Vagina (tissue), 2 donors: Measurements from ENCODE around the gene ZNF438.

Source experiments
- POLR2A ChIP-seq, 2 donors: fragments of 450-650 bp; IDR thresholded peaks; one replicate each; pipeline ENCODE4 v1.6.1; 2017; ENCODE audit warnings: antibody characterized with exemption in 2 of 2, mild to moderate bottlenecking in 2 of 2, moderate library complexity in 2 of 2
- POLR2AphosphoS5 ChIP-seq, 2 donors: sonication (generic); formaldehyde crosslinking; IDR thresholded peaks; one replicate each; pipeline ENCODE4 v1.9.0; 2017; ENCODE audit warnings: antibody characterized with exemption in 2 of 2, mild to moderate bottlenecking in 2 of 2, low read depth in 1 of 2; ENCODE audit not compliant: insufficient read depth in 1 of 2
- TF ChIP-seq, protein P1 (sequence below), 3 experiments: fragments of 450-650 bp in 2 of 3; fragments of 200-600 bp in 1 of 3; sonication (generic) in 1 of 3; IDR thresholded peaks; one replicate each; pipeline ENCODE4 v1.5.1; 2017 to 2019; ENCODE audit warnings: antibody characterized with exemption in 3 of 3, mild to moderate bottlenecking in 2 of 3, moderate library complexity in 2 of 3

DNA sequence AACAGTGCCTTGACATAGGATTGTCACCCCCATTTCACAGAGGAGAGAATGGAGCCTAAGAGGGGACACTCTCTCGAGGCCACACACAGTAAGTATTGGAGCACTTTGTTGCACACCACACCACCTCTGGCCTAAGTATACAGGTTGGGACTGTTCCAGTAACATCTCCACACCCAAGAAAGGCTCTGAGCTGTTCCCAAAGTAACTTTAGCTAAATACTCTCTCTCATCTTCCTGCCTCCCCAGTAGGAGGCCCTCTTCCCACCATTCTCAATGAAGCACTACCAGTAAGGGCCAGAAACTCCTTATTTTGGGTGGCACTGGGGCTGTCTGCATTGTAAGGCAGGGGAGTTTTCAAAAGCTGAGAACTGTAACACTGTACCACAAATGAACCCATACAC lies 189.5 kb downstream of the ZNF438 start:
- TF ChIP-seq POLR2AphosphoS5 (IDR thresholded peaks at IDR 0.05; ENCODE audit: insufficient read depth in 1 of 2, low read depth in 1 of 2) (no peak), POLR2A (IDR thresholded peaks at IDR 0.05) (no peak)
- TF ChIP-seq, protein P1, sequence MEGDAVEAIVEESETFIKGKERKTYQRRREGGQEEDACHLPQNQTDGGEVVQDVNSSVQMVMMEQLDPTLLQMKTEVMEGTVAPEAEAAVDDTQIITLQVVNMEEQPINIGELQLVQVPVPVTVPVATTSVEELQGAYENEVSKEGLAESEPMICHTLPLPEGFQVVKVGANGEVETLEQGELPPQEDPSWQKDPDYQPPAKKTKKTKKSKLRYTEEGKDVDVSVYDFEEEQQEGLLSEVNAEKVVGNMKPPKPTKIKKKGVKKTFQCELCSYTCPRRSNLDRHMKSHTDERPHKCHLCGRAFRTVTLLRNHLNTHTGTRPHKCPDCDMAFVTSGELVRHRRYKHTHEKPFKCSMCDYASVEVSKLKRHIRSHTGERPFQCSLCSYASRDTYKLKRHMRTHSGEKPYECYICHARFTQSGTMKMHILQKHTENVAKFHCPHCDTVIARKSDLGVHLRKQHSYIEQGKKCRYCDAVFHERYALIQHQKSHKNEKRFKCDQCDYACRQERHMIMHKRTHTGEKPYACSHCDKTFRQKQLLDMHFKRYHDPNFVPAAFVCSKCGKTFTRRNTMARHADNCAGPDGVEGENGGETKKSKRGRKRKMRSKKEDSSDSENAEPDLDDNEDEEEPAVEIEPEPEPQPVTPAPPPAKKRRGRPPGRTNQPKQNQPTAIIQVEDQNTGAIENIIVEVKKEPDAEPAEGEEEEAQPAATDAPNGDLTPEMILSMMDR (IDR thresholded peaks at IDR 0.05) = no peak
